B cell (primary cell): ENCODE results near the gene APOM. TPM values are rescaled to one million over a fixed set of nuclear protein-coding genes. Genes with fewer than 3 reads are reported as not detected.

Experiments used
- ATAC-seq: fragments of 200-7000 bp; cut with Tn5 transposase; one replicate; pipeline ENCODE4 v1.10.0; 2021; ENCODE audit warnings: low read depth, mild to moderate bottlenecking, moderate number of reproducible peaks, moderate library complexity
- CTCF ChIA-PET: fragments of 350-600 bp; sonication (Branson Sonifier 250); formaldehyde crosslinking; loops from one replicate; lab custom pipeline; 2021; ENCODE audit warnings: antibody characterized with exemption, inconsistent platforms; lab: Charles Lee
- POLR2A ChIA-PET: fragments of 350-600 bp; sonication (Branson Sonifier 250); formaldehyde crosslinking; loops from one replicate; lab custom pipeline; 2021; ENCODE audit warnings: antibody characterized with exemption; lab: Charles Lee
- DNase-seq: peaks from one replicate; pipeline ENCODE4 v3.0.0; 2013
- H2AFZ ChIP-seq: 2 replicates; pipeline ENCODE4 v1.6.1; 2012; ENCODE audit warnings: mild to moderate bottlenecking, low read depth, low read length; ENCODE audit not compliant: insufficient read depth, poor library complexity, severe bottlenecking
- H3K27ac ChIP-seq, 2 donors: 1 replicate in 1 of 2; 2 replicates in 1 of 2; pipeline ENCODE4 v1.5.1; 2012 to 2013; ENCODE audit warnings: low read length in 2 of 2, mild to moderate bottlenecking in 2 of 2, moderate library complexity in 1 of 2
- H3K27me3 ChIP-seq, 4 experiments: fragments of 200-600 bp in 1 of 4; sonication (generic) in 1 of 4; replicated peaks in 1 of 4; 1 replicate in 2 of 4; 2 replicates in 2 of 4; pipeline versions ENCODE4 v1.6.1 to v1.7.0; 2013 to 2016; ENCODE audit warnings: low read length in 3 of 4, mild to moderate bottlenecking in 2 of 4, mixed read lengths in 1 of 4, moderate library complexity in 1 of 4; ENCODE audit not compliant: insufficient read depth in 4 of 4, control insufficient read depth in 3 of 4; ENCODE audit errors: control extremely low read depth in 1 of 4
- H3K36me3 ChIP-seq, 2 experiments: replicated peaks in 1 of 2; 1 replicate in 1 of 2; 2 replicates in 1 of 2; pipeline versions ENCODE4 v1.6.1 to v1.7.1; 2013; ENCODE audit warnings: low read length in 1 of 2; ENCODE audit not compliant: insufficient read depth in 2 of 2, control insufficient read depth in 1 of 2; ENCODE audit errors: control extremely low read depth in 1 of 2, extremely low read depth in 1 of 2
- H3K4me1 ChIP-seq, 2 donors: fragments of 200-600 bp in 1 of 2; sonication (generic) in 1 of 2; 1 replicate in 1 of 2; 2 replicates in 1 of 2; pipeline versions ENCODE4 v1.5.1 to v1.6.1; 2013 to 2017; ENCODE audit warnings: low read length in 2 of 2; ENCODE audit not compliant: control insufficient read depth in 2 of 2, insufficient read depth in 2 of 2
- H3K4me2 ChIP-seq: replicated peaks from 2 replicates; pipeline ENCODE3; 2012; ENCODE audit warnings: mild to moderate bottlenecking, low read depth, low read length; ENCODE audit not compliant: poor library complexity, severe bottlenecking
- H3K4me3 ChIP-seq, 5 experiments: fragments of 200-600 bp in 1 of 5; sonication (generic) in 1 of 5; 1 replicate in 3 of 5; 2 replicates in 2 of 5; pipeline versions ENCODE4 v1.5.1 to v1.7.0; 2011 to 2016; ENCODE audit warnings: low read length in 4 of 5, mild to moderate bottlenecking in 4 of 5, low read depth in 2 of 5, control low read depth in 1 of 5, moderate library complexity in 1 of 5; ENCODE audit not compliant: insufficient read depth in 1 of 5; ENCODE audit errors: control extremely low read depth in 1 of 5, extremely low read depth in 1 of 5
- H3K79me2 ChIP-seq: fragments of 200-600 bp; sonication (generic); one replicate; pipeline ENCODE4 v1.6.0; 2016; ENCODE audit warnings: low read length; ENCODE audit not compliant: control insufficient read depth, insufficient read depth
- H3K9ac ChIP-seq: fragments of 200-600 bp; sonication (generic); 2 replicates; pipeline ENCODE4 v1.6.1; 2017; ENCODE audit warnings: mild to moderate bottlenecking, low read length, moderate library complexity
- H3K9me3 ChIP-seq, 3 donors: one replicate each; pipeline versions ENCODE4 v1.6.1 to v1.7.1; 2013; ENCODE audit warnings: low read length in 2 of 3; ENCODE audit not compliant: control insufficient read depth in 2 of 3, insufficient read depth in 1 of 3; ENCODE audit errors: control extremely low read depth in 1 of 3
- H4K20me1 ChIP-seq: 2 replicates; pipeline ENCODE4 v1.6.0; 2012; ENCODE audit warnings: mild to moderate bottlenecking, low read length; ENCODE audit not compliant: insufficient read depth, control insufficient read depth, poor library complexity, severe bottlenecking
- H3K27ac Mint-ChIP-seq: one replicate; pipeline ENCODE4 v1.8.0; 2021; ENCODE audit warnings: mixed read lengths
- H3K27me3 Mint-ChIP-seq: one replicate; pipeline ENCODE4 v1.8.0; 2021; ENCODE audit warnings: mixed read lengths
- H3K4me1 Mint-ChIP-seq: one replicate; pipeline ENCODE4 v1.8.0; 2021; ENCODE audit warnings: mixed read lengths
- H3K4me3 Mint-ChIP-seq: one replicate; pipeline ENCODE4 v1.8.0; 2021; ENCODE audit warnings: mixed read lengths
- H3K9me3 Mint-ChIP-seq: one replicate; pipeline ENCODE4 v1.8.0; 2022; ENCODE audit warnings: mixed read lengths; ENCODE audit not compliant: insufficient read depth
- EZH2 ChIP-seq: IDR thresholded peaks from 2 replicates; pipeline ENCODE4 v1.6.1; 2012; ENCODE audit warnings: borderline replicate concordance, low read depth, mild to moderate bottlenecking, moderate library complexity, low read length; ENCODE audit not compliant: insufficient read depth, poor library complexity, severe bottlenecking
- WGBS: methylation state at CpG from one replicate; pipeline ENCODE4 v1.1.5; 2013; ENCODE audit warnings: missing lambda C conversion rate; ENCODE audit not compliant: insufficient coverage; 5-methylcytosine and 5-hydroxymethylcytosine counted together
- intact Hi-C: fragments of 100-400 bp; cut with micrococcal nuclease; formaldehyde crosslinking; loops from one replicate; pipeline ENCODE4 v1.10.0; 2022
- polyA plus RNA-seq: library from polyadenylated mRNA; depleted of rRNA; stranded (reverse); fragments of >200 nt; gene quantifications from 2 replicates; pipeline ENCODE4 v1.2.3, GENCODE V29; 2012
- total RNA-seq, 2 donors: library from RNA; stranded (reverse); fragments of 120-200 nt in 1 of 2; gene quantifications; 1 replicate in 1 of 2; 2 replicates in 1 of 2; pipeline versions ENCODE4 v1.2.3 to v1.2.4, GENCODE V29; 2013 to 2022
- TF ChIP-seq, protein P1 (sequence below): fragments of 200-600 bp; IDR thresholded peaks from one replicate; pipeline ENCODE4 v1.8.0; 2022; ENCODE audit warnings: antibody characterized with exemption, mild to moderate bottlenecking

The APOM gene
- total and polyA plus RNA-seq, 2 donors (not counting 1 experiment from before 2014, with no cell fraction given) = 3.6 to 11.6 TPM

DNA sequence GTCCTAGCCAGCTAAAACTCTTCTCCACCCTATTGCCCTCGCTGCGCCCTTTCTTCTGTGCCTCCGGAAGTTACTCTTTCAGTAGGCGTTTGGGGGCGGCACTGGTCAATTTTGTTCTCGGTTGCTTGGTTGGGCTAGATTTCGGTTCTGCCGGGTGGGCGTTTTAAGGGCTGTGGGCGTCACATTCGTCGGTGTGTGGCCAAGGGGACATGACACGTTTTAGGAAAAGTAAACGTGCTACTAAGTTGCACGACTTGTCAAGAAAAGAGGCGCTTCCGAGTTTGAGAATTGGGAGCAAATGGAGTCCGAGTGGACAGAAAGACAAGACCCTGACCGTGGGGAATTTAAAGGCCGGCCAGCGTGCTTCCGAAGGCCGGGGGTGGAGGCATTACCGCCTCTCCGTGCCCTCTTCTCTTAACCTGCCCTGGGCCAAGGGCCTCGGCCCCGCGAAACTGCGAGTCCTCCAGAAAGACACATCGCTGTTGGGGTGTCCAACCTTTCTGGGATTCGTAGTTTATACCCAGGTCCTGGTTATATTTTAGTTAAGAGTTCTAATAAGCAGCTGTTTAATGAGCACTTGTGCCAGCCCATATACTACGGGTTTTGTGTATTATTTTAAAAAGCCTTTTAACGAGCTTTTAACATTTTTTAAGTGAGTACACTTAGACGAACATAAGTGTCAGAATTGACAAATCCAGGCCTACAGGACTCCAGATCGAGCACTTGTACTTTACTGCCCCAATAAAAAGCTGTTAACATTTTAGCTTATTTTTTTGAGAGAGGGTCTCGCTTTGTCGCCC lies 2.6 kb upstream of the APOM start:
- H3K4me3 ChIP-seq = peak overlapping the region; percentile 66 to 96 (median 86)
- CTCF ChIA-PET = interaction anchor here (0.7 to 2.2 kb wide), 12 partner anchors 10 to 180 kb away, joined by 3 to 9 read pairs (median 5); partner anchors contain the start of genes CSNK2B, GPANK1, LSM2 and VARS1
- H4K20me1 ChIP-seq = peaks cover 20% of the 10 kb centered on the region
- TF ChIP-seq, protein P1, sequence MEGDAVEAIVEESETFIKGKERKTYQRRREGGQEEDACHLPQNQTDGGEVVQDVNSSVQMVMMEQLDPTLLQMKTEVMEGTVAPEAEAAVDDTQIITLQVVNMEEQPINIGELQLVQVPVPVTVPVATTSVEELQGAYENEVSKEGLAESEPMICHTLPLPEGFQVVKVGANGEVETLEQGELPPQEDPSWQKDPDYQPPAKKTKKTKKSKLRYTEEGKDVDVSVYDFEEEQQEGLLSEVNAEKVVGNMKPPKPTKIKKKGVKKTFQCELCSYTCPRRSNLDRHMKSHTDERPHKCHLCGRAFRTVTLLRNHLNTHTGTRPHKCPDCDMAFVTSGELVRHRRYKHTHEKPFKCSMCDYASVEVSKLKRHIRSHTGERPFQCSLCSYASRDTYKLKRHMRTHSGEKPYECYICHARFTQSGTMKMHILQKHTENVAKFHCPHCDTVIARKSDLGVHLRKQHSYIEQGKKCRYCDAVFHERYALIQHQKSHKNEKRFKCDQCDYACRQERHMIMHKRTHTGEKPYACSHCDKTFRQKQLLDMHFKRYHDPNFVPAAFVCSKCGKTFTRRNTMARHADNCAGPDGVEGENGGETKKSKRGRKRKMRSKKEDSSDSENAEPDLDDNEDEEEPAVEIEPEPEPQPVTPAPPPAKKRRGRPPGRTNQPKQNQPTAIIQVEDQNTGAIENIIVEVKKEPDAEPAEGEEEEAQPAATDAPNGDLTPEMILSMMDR = no peak
- TF ChIP-seq EZH2 = no peak
- H3K4me2 ChIP-seq = peak overlapping the region; percentile 87
- peaks cover 2 to 32% of the 10 kb centered on the region in 2 experiments for H3K36me3 ChIP-seq
- DNase-seq = no peak
- peaks cover 88% of the 10 kb centered on the region for H3K79me2 ChIP-seq
- peak overlapping the region; percentile 98 for H3K9ac ChIP-seq
- H3K4me3 Mint-ChIP-seq = peak overlapping the region; percentile 98
- H3K27me3 Mint-ChIP-seq = no peaks in the 10 kb centered on the region
- POLR2A ChIA-PET = interaction anchor here (0.5 to 3.0 kb wide), 26 partner anchors 10 to 1930 kb away, joined by 3 to 57 read pairs (median 4); partner anchors contain the start of genes ABHD16A, C6orf47, CLIC1 and CSNK2B
- H3K9me3 Mint-ChIP-seq = no peaks in the 10 kb centered on the region
- intact Hi-C loops = loop anchor here (1.0 to 10.0 kb wide), 9 partner anchors 7 to 1438 kb away; partner anchors contain the start of genes C6orf47, EHMT2, NEU1 and PRRC2A
- peak overlapping the region; percentile 76 for H2AFZ ChIP-seq
- peaks cover 22 to 29% of the 10 kb centered on the region in 2 donors for H3K4me1 ChIP-seq
- no peaks in the 10 kb centered on the region for H3K27me3 ChIP-seq
- peak overlapping the region; percentile 100 for H3K27ac Mint-ChIP-seq
- ATAC-seq = peak; percentile 69
- H3K9me3 ChIP-seq = no peaks in the 10 kb centered on the region
- peak overlapping the region; percentile 97 to 98 for H3K27ac ChIP-seq
- WGBS = under 1% methylated on average over 21 of the region's 37 CpGs
- peaks cover 48% of the 10 kb centered on the region for H3K4me1 Mint-ChIP-seq
